Measurements from ENCODE around the gene TEX35.

Gene TEX35

DNA sequence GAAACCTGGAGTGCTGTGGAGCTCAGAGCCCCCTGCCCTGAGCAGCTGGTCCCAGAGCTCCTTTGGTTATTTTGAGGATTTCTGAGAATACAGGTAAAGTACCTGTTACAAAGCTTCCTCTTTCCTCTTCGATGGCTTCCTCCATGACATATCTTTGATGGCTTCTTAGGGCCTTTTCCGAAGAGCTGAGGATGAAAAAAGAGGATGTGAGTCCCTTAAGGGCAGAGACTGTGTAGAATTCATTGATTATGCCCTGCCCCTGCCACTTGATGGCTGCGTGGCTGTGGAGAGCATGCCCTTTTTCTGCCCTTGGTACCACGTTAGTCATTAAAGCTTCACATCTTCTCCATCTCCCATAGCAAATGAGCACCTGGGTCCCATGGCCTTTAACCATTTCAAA lies 14.2 kb downstream of the TEX35 start:
- no peak for FAIRE-seq

DNA sequence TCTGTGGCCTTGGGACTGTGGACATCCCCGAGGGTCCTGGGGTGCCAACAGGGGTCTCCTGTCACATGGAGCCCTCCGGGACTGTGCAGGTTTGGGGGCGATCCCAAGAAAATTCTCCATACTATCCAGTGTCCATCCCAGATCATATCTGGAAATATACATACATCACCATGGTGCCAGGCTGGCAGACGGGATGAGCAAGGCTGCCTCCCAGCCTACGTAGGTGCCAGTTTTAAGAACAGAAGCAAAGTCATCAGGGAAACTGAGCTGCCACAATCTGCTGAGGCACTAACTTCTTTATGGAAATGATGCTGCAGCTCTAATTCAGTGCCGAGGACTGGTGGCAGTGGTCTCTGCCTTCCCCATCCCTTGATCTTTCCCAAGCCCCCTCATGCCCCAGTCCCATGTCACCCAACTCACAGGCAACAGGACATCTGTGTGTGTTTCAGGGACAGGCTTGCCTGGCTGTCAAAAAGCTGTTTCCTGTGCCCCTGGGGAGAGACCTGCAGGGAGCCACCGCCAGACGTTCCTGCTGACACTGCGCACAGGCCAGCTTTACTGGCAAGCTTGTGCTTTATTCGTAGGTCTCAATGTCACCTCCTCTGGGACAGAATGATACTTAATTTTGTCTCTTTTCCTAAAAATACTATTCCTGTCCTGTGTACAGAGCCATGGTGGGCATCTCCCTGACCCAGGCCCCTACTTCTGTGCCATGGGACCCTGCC lies 15.5 kb downstream of the TEX35 start:
- no peak for FAIRE-seq

DNA sequence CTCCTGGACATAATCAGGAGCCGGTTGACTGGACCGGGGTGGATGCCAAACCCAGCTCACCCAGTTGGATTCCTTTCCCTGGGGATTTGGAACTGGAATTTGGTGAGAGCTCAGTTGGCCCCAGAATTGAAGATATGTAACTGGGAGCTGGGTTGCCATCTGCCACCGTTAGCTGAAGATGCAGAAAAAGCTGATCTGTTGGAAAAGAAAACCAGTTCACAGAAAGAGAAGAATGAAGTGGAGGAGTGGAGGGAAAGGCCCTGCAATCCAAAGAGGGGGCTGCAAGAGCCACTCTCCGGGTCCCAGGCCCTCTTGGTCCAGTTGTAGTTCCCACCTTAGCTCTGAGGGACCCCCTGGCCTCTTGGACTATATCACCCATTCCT lies 16.0 kb downstream of the TEX35 start:
- FAIRE-seq: no peak

DNA sequence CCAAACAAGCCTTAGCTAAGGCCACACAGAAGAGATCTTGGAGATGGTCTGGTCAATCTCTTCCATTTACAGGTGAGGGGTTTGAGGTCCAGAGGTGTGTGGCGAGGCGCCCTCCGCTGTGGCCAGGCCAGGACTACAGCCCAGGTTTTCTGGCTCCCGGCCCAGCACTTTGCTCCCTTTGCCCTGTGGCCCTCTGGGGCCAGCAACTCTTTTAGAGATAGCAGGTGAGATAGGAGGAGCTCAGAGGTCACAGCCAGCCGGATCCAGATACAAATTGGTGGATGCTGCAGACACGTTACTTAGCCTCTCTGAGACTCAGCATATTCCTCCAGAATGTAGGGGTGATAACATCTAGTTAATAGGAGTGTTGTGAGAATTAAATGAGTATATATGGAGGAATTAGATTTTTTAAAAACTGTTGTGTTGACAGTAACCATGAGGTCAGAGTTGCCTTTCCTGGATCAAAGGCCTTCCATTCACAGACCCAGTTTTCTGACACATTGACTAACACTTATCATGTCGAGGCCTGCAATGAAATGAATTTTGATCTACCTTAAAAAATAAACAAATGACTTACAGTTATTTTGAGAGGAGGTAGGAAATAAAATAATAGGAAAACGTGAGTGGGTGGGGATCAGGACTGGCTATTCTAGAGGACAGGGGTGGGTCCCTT lies 16.6 kb downstream of the TEX35 start:
- no peak for FAIRE-seq

DNA sequence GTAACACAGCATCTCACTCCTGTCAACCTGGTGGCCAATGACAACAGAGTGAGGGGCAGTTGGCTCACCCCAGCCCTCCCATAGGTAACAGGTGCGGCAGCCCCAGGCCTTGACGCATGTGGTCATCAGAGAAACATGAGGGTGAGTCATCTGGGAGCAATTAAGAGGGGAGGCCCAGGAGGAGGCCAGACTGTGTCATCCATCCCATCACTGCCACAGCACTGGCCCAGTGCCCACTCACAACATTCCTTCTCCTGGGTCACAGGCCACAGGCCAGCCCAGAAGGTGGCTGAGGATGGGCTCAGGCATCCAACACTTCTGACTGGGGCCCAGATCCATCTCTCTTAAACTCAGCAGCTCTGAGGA lies 17.1 kb downstream of the TEX35 start:
- no peak for FAIRE-seq

DNA sequence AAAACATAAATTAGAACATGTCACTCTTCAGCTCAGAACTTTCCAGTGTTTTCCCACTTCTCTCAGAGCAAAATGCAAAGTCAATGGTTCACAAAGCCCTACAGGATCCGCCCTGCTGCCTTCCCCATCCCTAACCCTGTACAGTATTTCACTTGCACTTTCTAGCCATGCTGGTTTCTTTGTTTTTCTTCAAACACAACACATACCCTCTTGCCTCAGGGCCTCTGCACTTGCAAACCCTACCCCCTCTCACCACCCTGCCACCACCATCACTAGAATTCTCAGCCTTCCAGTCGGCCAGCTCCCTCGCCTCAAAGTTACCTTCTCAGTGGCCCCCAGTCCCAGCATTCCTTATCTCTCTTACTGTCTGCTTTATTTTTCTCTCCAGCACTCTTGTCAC lies 17.6 kb downstream of the TEX35 start:
- FAIRE-seq: no peak

DNA sequence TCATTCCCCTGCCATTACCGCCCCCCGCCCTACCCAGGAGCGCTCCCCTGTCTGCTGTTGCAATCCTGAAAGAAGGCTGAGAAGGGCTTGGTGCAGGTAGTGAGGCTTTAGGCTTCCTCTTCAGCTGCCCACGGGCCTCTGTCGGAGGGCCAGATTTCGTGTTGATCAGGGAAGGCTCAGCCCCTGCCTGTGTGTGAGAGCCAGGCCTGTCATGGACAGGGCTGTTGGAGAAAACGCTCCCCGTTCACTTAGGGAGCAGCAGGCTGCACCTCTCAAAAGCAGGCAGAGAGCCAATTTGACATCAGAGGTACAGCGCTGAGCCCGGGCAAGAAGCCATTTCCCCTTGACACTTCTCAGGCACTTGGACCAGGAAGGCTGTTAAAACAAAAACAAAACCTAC lies 19.0 kb downstream of the TEX35 start:
- no peak for FAIRE-seq

DNA sequence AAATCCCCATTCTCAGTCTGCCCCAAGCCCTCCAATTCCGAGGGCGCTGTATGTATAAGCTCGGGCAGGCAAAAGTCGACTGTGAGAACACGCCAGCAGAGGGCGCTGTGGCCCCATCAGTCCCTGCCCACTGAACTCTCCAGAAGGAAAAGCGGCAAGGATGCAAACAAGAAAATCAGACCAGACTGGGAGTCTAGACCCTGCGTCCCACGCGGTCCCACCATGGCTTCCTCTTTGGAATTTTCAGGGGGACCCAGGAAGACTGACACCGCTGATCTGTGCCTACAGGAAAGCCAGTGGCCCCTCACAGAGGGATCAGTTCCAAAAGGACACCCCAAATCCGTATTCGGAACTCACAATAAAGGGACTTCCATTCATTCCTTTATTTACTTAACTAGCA lies 19.5 kb downstream of the TEX35 start:
- peak; percentile 55 for FAIRE-seq

DNA sequence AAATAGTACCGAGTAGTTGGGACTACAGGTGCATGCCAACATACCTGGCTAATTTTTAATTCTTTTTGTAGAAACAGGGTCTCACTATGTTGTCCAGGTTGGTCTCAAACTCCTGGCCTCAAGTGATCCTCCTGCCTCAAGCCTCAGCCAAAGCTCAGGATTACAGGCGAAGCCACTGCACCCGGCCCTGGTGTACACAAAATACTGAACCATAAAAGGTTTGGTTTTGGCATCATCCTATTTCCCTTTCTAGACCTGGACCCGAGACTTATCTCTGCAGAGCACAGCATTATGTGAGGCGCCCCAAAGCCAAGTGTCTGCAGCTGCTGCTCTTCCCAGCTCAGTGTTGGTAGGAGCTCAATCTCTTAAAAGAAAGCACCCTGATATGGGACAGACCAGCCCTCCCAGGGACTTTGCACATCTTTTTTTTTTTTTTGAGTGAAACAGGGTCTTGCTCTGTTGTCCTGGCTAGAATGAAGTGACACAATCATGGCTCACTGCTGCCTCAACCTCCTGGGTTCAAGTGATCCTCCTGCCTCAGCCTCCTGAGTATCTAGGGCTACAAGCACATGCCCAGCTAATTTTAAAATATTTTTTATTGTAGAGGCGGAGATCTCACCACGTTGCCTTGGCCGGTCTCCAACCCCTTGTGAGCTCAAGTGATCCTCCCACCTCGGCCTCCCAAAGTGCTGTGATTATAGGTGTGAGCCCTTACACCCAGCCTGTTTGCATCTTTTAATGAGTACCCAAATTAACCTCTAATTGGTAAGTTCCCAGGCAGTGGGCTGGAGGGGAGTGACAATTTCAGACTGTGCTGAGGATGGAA lies 20.4 kb downstream of the TEX35 start:
- FAIRE-seq: no peak

DNA sequence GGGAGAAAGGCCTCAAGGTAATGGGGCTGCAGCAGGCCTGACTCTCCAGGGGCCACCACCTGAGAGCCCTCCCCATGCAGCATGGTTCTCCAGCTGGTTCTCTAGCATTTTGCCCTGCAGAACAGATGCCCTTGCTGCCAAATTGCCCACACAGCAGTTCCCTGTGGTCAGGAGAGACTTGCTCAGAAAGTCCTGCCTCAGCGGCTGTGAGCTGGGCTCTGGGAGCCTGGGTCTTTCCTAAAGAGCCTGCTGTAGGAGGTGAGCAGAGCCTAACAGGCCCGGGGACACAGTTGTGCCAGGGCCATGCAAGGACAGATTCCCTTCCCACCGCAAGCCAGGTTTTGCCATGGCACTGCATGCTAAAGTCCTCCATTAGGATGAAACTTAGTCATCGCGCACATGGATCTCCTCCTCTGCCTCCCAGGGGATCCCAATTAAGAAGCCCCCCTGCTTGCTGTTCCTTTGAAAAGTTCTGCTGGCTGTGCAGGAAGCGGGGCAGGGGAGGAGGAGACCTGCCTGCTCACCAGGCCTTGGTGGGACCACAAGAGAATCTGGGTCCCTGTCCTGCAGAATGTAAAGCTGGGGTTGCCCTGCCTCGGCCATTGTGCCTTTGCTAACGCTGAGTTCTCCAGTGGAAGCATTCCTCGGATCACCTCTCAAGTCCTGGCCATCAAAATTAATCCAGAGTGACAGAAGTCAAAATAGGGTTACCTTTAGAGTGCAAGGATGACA lies 21.4 kb downstream of the TEX35 start:
- FAIRE-seq: no peak

DNA sequence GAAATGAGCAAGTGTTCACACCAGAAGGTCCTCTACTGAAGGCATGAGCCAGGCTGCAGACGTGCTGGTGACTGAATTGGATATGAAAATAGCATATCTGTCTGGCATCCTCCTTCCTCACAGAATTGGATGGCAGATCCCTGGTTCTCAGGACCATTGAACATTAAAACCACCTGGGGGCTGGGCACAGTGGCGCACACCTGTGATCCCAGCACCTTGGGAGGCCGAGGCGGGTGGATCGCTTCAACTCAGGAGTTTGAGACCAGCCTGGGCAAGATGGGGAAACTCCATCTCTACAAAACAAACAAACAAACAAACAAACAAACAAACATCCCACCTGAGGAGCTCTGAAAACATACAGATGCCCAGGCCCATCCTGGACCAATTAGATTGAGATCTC lies 23.4 kb downstream of the TEX35 start:
- FAIRE-seq: no peak

DNA sequence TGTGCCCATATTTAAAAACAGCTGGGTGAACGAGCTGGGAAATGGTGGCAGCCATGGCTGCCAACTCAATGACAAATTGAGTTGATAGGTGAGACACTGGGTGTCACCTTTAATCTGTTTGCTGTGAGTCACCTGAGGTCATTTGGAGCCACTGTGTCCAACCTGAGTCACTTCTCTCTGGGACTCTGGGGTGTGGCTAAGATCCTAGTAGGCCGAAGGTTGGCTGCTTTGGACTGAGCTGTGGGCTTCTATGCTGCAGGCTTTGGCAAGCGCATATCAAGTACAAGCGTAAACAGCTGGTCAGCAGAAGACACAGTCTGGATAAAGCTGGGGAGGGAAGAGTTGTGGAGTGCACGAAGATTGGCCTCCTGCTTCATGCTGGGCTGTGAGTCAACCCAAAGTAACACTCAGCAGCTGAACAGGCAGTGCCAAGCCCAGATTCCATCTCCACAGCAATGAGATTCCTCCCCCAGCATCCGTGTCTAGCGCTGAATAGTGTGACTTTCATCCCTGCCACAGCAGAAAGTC lies 24.0 kb downstream of the TEX35 start:
- no peak for FAIRE-seq

DNA sequence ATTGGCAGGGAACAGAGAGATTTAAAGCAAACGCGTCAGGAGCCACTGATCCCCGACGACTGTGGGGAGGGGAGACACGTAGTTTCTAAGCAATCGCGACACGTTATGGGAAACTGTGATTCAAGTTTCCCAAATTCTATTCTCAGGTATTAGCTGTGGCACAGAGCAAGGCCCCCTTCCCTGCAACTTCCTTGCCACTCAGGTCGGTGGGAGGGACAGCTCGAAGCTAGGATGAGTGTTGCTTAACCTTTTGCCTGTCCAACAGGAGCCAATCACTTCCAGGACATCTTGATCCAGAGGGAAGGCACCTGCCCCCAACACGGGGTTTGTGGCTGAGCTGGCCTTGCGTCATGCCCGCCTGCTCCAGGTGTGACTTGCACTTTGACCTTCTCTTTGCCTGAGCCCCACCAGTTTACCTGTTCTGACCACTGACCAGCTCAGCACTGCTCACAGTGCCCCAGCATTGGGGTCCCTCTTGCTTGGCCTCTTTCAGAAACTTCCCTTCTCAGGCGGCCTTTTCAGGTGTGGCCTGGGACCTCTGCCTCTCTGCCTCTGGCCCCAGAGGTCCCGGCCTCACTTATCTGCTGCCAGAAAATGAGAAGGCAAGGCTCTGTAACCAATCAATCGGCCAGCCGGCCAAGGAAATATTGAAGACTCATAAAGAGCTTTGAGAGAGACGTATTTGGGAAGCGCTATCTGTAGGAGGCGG lies 24.6 kb downstream of the TEX35 start:
- no peak for FAIRE-seq

DNA sequence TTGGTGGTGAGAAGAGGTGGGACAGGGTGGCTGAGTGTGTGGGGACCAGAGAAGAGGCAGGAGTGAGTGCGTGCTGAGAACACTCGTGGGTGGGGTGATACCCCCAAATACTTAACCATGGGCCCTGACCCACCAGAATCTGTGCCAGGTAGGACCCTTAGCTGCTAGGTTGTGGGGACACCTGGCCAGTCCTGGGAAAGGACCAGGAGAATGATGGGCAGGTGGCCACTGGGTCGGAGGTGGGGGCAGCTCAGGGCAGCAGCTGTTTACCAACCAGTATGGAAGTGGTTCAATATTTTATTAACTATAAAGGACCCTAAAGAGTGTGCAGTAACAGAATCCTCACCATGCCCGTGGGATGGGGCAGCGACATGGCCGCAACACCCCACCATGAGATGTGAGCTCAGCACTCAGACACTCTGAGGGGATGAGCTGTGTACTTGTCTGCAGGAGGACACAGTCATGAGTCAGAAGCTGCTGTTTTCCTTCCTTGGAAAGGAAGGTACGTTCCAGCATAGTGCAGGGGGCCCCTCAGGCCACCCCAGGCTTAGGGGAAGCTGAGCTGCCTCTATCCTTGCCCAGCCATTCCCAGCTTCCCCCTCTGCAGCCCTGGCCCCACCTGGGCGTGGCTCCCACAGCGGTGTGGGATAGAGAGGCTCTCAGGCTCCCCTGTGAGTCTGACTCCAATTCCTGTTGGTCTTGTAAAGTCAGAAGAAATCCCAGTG lies 25.4 kb downstream of the TEX35 start:
- FAIRE-seq: no peak

DNA sequence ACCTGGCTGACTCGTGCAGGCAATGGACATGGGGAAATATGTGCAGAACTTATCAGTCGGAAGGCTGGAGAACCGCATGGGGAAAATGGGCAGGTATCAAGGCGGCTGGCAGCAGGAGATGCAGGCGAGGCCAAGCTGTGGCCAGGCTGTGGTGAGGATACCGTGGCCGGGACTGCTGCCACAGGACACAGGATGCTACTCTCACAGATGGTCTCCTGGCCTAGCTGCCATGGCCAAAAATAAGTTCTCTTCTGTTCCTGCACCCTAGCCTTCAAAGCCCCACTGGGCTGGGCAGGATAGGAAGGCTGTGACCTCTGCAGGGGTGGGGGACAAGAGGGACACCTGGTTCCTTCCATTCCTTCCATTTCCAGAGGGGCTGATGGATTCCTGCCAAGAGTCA lies 26.4 kb downstream of the TEX35 start:
- FAIRE-seq: no peak

DNA sequence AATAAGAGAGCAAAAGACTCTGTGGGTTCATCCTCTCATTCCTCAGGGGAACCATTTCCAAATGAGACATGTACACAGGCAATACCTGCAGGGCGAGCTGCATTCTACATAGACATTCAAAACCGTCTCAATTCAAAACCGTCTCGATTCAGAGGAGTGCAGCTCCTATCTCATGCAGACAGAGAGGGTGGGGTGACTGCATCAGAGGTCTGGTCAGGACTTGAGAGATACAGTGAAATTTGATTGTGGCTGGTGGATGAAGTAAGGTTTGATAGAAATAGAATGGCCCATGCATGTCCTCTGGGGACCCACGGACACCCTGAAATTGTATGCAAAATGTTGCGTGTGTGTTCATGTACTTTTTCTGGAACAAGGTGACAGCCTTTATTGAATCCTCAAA lies 27.3 kb downstream of the TEX35 start:
- no peak for FAIRE-seq

DNA sequence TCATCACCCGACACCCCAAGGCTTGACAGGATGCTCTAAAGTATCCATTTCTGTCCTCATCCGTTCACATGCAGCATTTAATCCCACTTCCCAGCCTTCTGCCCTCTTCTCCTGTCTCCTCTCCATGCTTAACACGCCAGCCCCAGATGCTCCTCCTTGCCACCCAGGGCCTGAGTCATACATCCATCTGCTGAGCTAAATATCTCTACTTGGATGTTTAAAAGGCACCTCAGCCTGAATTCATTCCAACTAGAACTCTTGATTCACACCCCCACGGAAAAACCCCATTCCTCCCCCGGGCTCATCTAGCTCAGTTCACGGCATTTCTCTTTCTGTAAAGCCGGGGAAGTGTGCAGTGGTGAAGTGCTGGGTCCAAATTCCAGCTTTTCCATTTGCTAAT lies 27.7 kb downstream of the TEX35 start:
- FAIRE-seq: no peak

DNA sequence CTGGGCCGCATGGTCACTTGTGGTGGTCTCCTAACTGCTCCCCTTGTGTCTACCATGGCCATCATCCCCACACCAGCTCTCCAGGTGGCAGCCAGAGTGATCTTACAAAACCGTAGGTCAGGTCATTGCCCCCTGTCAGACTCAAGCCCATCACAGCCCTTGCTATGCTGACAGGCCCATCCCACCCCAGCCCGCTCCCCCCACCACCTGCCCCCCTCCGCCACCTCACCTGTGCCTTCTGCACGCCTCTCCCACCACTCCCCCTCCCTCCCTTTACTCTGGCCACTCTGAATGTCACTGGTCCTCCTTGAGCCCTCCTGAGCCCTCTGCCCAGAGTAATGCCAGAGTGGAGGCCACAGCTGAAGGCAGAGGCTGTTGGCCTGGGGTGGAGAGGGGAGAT lies 28.5 kb downstream of the TEX35 start:
- no peak for FAIRE-seq

DNA sequence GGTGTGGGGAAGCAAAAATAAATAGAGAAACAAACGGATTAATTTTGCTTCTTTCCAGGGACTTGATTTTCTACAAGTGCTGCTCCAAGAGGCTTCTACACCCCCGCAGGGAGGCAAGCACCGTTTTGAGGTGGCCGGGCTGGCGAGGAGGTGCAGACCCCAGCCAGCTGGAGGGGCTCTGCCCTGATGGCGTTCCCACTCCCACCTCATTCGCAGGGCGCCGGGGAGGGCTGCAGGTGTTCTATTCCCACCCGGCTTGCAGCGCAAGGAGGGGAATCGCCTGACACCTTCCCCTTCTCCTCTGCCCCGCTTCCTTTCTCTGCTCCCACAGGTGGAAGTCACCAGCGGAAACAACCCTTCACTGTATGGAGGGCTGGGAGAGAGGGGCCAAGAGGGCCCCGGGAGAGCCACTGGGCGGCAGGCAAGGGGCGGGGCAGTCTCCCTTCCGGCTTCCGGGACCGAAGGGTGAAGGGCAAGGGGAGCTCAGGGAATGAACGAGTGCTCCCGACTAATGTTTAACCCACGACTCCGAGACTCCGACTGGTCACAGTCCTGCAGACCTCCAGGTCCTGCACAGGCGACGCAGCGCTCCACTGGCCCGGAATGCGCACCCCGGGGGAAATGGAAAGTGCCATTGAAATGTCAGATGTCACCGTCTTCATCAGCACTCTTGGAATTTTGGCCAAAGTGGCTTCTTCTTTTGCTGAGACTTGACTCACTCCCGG lies 29.1 kb downstream of the TEX35 start:
- FAIRE-seq: no peak

DNA sequence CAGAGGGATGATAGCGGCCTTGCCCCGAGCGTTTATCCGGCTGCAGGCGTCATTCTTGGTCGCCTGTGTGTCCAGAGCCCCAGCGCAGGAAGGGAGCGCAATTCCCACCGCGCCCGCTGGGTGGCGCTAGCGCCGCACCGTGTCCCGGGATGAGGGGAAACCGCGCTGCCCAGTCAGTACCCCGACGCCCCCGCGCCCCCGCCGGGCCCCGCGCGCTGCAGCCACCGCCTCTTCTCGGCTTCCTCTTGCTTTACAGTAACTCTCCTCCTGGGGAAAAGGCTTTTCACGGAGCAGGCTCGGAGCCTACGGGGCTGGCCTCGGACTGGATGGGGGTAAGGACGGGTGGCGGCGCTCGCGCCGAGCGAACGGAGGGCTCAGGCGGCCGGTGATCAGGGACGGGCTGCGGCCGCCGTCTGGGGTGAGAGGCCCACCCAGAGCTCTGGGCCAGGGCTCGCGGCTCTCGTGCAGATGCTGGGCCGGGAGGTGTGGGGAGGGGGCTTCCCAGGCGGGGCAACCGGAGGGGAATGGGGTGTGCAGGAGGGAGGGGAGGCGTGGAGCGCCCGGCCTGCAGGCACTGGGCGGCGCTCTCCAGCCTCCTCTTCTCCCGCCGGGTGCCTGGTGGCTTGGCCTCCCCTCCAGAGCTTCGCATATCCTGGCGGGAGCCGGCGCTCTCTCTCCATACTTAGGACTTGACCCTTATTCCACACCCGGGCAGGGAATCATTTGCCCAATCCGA lies 29.8 kb downstream of the TEX35 start:
- FAIRE-seq: no peak

DNA sequence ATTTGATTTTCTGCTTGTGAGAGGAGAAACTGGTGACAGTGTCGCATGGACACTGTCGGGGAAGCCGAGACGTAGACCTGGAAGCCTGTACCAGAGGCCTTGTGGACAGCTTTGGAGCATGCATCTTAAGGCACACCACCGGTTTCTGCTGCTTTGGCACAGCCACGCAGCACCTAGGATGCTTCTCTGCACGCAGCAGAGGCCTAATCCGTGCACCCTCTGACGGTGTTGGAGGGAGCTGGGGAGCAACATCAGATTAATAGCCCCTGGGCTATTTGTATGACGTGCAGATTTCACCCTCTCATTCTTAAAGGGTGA lies 30.3 kb downstream of the TEX35 start:
- no peak for FAIRE-seq

Measured in G401.6 (cell line).